PC-9 (cell line): ENCODE measurements around the gene AP1S2. TPM values are rescaled to one million over a fixed set of nuclear protein-coding genes. Genes with fewer than 3 reads are reported as not detected.

Experiments
- BruUV-seq: library from RNA; stranded (reverse); fragments of 400-500 nt; replicated peaks from 2 replicates; lab custom pipeline; 2021; lab: Mats Ljungman, UMichigan
- CTCF ChIA-PET: fragments of 300-600 bp; sonication (Branson Sonifier 250); formaldehyde crosslinking; loops from one replicate; lab custom pipeline; 2022; ENCODE audit warnings: antibody characterized with exemption; lab: Charles Lee
- POLR2A ChIA-PET: fragments of 300-600 bp; sonication (Branson Sonifier 250); formaldehyde crosslinking; loops from one replicate; lab custom pipeline; 2022; ENCODE audit warnings: antibody characterized with exemption; ENCODE audit not compliant: unreplicated experiment; lab: Charles Lee
- DNase-seq, 2 experiments: peaks; one replicate each; pipeline versions ENCODE4 v3.0.0 to v3.0.0-alpha.2; 2015 to 2022; ENCODE audit warnings: mixed read lengths in 1 of 2
- H2AFZ ChIP-seq: fragments of 200-600 bp; sonication (generic); 2 replicates; pipeline ENCODE4 v1.8.1; 2017; ENCODE audit warnings: antibody characterized with exemption
- H3F3A ChIP-seq: fragments of 200-600 bp; sonication (generic); 2 replicates; pipeline ENCODE4 v1.8.1; 2017; ENCODE audit warnings: antibody characterized with exemption, mild to moderate bottlenecking, low read depth; ENCODE audit not compliant: insufficient read depth
- H3K27ac ChIP-seq: fragments of 200-600 bp; sonication (generic); 2 replicates; pipeline ENCODE4 v1.6.1; 2016; ENCODE audit warnings: mixed run types
- H3K27me3 ChIP-seq: fragments of 200-600 bp; sonication (generic); 2 replicates; pipeline ENCODE4 v1.6.1; 2016; ENCODE audit warnings: low read depth, mixed run types; ENCODE audit not compliant: insufficient read depth
- H3K36me3 ChIP-seq: fragments of 200-600 bp; sonication (generic); 2 replicates; pipeline ENCODE4 v1.6.1; 2016; ENCODE audit warnings: low read depth, mixed run types
- H3K4me1 ChIP-seq: fragments of 200-600 bp; sonication (generic); replicated peaks from 2 replicates; pipeline ENCODE4 v1.6.1; 2016; ENCODE audit warnings: mixed run types; ENCODE audit not compliant: insufficient read depth
- H3K4me2 ChIP-seq: fragments of 200-600 bp; sonication (generic); 2 replicates; pipeline ENCODE4 v1.6.1; 2017; ENCODE audit warnings: mixed run types
- H3K4me3 ChIP-seq: fragments of 200-600 bp; sonication (generic); 2 replicates; pipeline ENCODE4 v1.6.1; 2016; ENCODE audit warnings: mixed run types
- H3K79me2 ChIP-seq: fragments of 200-600 bp; sonication (generic); 2 replicates; pipeline ENCODE4 v1.6.1; 2017; ENCODE audit warnings: low read depth, mixed run types
- H3K9me2 ChIP-seq: fragments of 200-600 bp; sonication (generic); 2 replicates; pipeline ENCODE4 v1.8.1; 2017; ENCODE audit warnings: mild to moderate bottlenecking; ENCODE audit not compliant: insufficient read depth
- H3K9me3 ChIP-seq: fragments of 200-600 bp; sonication (generic); 2 replicates; pipeline ENCODE4 v1.8.1; 2016; ENCODE audit warnings: low read depth; ENCODE audit not compliant: insufficient read depth
- H4K20me1 ChIP-seq: fragments of 200-600 bp; sonication (generic); 2 replicates; pipeline ENCODE4 v1.8.1; 2017; ENCODE audit not compliant: insufficient read depth
- CTCF ChIP-seq: fragments of 200-600 bp; sonication (generic); conservative IDR thresholded peaks from 2 replicates; pipeline ENCODE4 v1.6.1; 2017; ENCODE audit warnings: mixed run types, antibody characterized with exemption, mild to moderate bottlenecking, moderate library complexity
- EZH2 ChIP-seq: fragments of 200-600 bp; sonication (generic); IDR thresholded peaks from 2 replicates; pipeline ENCODE4 v1.8.0; 2017; ENCODE audit warnings: antibody characterized with exemption, low read depth
- intact Hi-C: fragments of 100-400 bp; cut with micrococcal nuclease; formaldehyde crosslinking; loops from one replicate; pipeline ENCODE4 v1.10.0; 2022; ENCODE audit not compliant: unreplicated experiment
- total RNA-seq: library from RNA; stranded (reverse); gene quantifications from 2 replicates; pipeline ENCODE4 v1.2.3, GENCODE V29; 2021

Gene AP1S2
- total RNA-seq, 1 experiment from 2014 or later = 14.2 TPM

GRCh38 chrX:15856636-15857035 is 2.0 kb upstream of the AP1S2 start:
- Histone ChIP-seq H2AFZ (no peak overlapping the region), H3K4me2 (peak overlapping the region; percentile 84; the same call in 1 of the 2 replicates), H4K20me1 (no peaks in the 10 kb centered on the region), H3K36me3 (no peaks in the 10 kb centered on the region), H3K4me1 (peaks cover 7% of the 10 kb centered on the region; the same call in 1 of the 2 replicates), H3K4me3 (no peak overlapping the region), H3F3A (peaks cover 9% of the 10 kb centered on the region; the same call in 1 of the 2 replicates), H3K27me3 (no peaks in the 10 kb centered on the region), H3K79me2 (no peaks in the 10 kb centered on the region), H3K9me3 (no peaks in the 10 kb centered on the region), H3K9me2 (no peaks in the 10 kb centered on the region), H3K27ac (no peak overlapping the region)
- no TSS peak for BruUV-seq
- no peak for TF ChIP-seq CTCF
- TF ChIP-seq EZH2 = no peak
- CTCF ChIA-PET = no interaction called here
- intact Hi-C loops = no loop called here
- POLR2A ChIA-PET = no interaction called here
- DNase-seq = no peak

DNA sequence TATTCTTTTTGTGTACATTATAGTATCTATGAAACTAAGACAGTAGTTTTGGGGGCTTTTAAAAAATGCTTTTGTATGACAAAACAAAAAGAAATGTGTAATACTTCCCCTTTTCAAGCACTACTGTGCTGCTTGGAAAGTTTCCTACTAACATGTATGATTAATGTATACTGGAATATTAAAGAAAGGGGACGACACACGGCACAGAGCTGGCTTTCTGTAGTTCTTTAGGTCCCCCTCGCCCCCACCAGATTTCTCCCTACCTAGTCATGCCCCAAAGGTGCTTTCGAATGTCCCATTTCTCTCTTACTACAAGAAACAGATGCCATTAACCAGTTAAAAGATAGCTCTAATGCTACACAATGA is 1.6 kb upstream of the AP1S2 start:
- DNase-seq = no peak
- no TSS peak for BruUV-seq
- Histone ChIP-seq H3K4me3 (peak overlapping the region; percentile 78; the same call in 1 of the 2 replicates), H2AFZ (0 out of 2 replicates have a peak overlapping the region, but pooled peaks have one; percentile 97), H3K36me3 (no peaks in the 10 kb centered on the region), H3K27ac (no peak overlapping the region), H3K79me2 (no peaks in the 10 kb centered on the region), H3K9me2 (no peaks in the 10 kb centered on the region), H3F3A (peaks cover 9% of the 10 kb centered on the region; the same call in 1 of the 2 replicates), H3K4me1 (peaks cover 7% of the 10 kb centered on the region; the same call in 1 of the 2 replicates), H3K9me3 (no peaks in the 10 kb centered on the region), H3K27me3 (no peaks in the 10 kb centered on the region), H3K4me2 (peak overlapping the region; percentile 84), H4K20me1 (no peaks in the 10 kb centered on the region)
- CTCF ChIA-PET = no interaction called here
- POLR2A ChIA-PET = no interaction called here
- intact Hi-C loops = no loop called here
- TF ChIP-seq CTCF = no peak
- no peak for TF ChIP-seq EZH2

DNA sequence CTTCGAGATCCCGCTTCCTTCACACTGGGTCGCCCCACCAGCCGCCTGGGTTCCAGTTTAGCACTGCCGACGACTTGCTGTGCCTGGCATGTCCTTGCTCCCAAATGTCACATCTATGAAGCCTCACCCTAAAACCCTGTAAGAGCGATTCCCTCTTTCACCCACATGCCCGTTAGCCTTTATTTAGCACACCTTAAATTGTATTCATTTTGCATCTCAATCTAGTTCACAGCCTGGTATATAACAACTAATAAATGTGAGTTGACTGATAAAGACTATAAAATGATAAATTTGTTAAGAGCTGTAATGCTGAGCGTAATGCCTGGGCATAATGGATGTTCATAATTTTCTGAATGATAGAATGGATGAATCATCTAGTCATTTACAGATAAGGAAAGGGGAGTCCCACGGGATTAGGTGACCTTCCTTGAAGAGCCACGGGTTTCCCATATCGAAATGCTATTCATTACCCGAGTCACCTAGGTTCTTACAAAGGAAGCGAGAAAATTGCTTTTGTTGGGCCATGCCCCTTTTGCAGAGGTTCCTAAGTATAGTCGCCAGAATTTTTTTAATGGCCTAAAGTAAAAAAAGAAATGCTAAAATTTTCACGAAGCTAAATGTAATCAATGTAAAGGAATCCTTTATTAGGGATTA is 1.1 kb upstream of the AP1S2 start:
- DNase-seq = no peak
- intact Hi-C loops = no loop called here
- CTCF ChIA-PET = no interaction called here

More for the DNA sequence above, 1.1 kb upstream of the AP1S2 start:
- POLR2A ChIA-PET = no interaction called here
- H2AFZ ChIP-seq = peak overlapping the region; percentile 97
- peaks cover 9% of the 10 kb centered on the region; the same call in 1 of the 2 replicates for H3F3A ChIP-seq
- H4K20me1 ChIP-seq = no peaks in the 10 kb centered on the region
- H3K27me3 ChIP-seq = no peaks in the 10 kb centered on the region
- H3K4me2 ChIP-seq = peak overlapping the region; percentile 84
- peaks cover 7% of the 10 kb centered on the region; the same call in 1 of the 2 replicates for H3K4me1 ChIP-seq
- H3K9me2 ChIP-seq = no peaks in the 10 kb centered on the region
- peak overlapping the region; percentile 61 for H3K27ac ChIP-seq
- BruUV-seq = no TSS peak
- TF ChIP-seq CTCF (no peak), EZH2 (no peak)
- H3K9me3 ChIP-seq = no peaks in the 10 kb centered on the region
- peak overlapping the region; percentile 78 for H3K4me3 ChIP-seq
- no peaks in the 10 kb centered on the region for H3K79me2 ChIP-seq
- no peaks in the 10 kb centered on the region for H3K36me3 ChIP-seq
